GM18907 (cell line): ENCODE data around the gene PTPN1.
"Not testable (repeated sequence)": the region's sequence is repeated elsewhere in the genome, so short reads cannot be mapped to it uniquely, and the experiment has no call there.

Experiments
- ATAC-seq: cut with Tn5 transposase; IDR thresholded peaks from one replicate; pipeline ENCODE4 v1.9.1; 2021; ENCODE audit warnings: mild to moderate bottlenecking, moderate library complexity; ENCODE audit not compliant: unreplicated experiment

PTPN1 gene

DNA sequence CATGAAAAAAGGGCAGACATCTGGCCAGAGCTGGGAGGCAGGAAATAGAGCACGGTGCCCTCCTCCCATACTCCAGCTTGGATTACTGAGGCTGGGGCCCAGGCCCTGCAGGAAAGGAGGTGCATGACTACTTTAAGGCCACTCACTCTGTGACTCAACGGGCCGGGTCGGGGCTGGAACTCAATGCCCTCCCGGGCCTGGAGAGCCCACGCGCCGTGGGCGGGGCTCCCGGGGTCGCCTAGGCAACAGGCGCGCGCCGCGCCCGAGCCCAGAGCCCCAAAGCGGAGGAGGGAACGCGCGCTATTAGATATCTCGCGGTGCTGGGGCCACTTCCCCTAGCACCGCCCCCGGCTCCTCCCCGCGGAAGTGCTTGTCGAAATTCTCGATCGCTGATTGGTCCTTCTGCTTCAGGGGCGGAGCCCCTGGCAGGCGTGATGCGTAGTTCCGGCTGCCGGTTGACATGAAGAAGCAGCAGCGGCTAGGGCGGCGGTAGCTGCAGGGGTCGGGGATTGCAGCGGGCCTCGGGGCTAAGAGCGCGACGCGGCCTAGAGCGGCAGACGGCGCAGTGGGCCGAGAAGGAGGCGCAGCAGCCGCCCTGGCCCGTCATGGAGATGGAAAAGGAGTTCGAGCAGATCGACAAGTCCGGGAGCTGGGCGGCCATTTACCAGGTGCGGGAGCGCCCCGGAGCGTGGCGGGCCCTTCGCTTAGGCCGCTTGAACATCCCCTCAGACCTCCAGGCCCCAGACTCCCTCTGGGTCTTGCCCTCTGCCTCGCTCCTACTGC is at the start of gene PTPN1:
Gene PTPN1, plus strand, starts transcription at position 461 of the 783 bp plus-strand sequence. Its CDS starts 145 bp downstream, at position 606.
- peak; percentile 89 for ATAC-seq

- ATAC-seq = no peak
These were observed 49.4 kb upstream of the PTPN1 start for GRCh38 chr20:50460608-50461267.

GRCh38 chr20:50462093-50462690 is 48.0 kb upstream of the PTPN1 start:
- no peak for ATAC-seq

GRCh38 chr20:50464026-50464724 is 46.0 kb upstream of the PTPN1 start:
- no peak for ATAC-seq

DNA sequence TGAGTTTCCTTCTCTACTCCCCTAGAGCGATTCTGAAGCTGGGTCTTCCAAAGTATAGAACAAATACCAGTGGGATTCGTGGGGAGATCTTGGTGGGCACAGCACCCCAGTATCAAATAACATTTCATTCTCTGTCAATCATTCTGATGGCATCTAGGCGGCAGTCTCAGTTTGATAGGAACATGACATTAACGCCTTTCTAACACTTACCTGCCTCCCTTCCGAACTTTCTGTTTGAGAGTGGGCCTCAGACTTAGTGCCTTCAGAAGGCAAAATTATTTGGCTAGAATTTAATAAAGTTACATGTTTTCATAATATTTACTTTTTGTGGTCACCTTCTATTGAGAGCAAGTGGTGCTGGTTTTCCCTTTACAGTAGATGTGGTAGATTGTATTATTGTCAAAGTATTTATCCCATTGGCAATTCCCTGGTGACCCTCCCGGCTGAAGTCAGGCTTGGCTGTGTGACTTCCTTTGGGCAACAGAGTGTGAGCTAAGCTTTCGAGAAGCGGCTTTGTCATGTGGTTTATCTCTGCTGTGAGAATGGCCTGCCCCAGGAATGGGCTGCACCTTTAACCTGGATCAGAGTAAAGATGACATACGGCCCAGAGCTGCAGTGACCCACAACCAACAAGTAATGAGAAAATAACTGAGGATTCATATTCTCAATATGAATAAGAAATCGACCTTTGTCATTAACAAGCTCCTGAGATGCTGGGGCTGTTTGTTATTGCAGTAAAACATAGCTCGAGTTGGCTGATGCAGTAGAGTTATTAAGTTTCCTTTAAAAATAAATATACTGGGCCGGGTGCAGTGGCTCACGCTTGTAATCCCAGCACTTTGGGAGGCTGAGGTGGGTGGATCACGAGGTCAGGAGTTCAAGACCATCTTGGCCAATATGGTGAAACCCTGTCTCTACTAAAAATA is 45.2 kb upstream of the PTPN1 start:
- no peak for ATAC-seq

DNA sequence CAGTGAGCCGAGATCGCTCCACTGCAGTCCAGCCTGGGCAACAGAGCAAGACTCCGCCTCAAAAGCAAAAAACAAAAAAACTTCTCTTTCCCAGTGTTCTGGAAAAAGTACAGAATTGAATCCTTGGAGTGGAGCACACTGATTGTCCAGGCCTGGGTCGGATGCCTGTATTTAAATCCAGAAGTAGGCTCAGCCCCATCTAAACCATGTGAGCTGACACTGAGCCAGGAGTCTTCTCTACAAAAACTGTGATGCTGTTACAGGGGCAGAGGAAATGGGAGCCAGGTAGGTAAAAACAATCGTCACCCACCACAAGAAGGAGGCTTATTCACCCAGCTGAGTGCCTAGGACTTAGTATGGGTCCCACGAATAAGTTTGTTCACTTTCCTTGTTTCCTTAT is 43.0 kb upstream of the PTPN1 start:
- ATAC-seq = no peak

GRCh38 chr20:50467718-50468356 is 42.3 kb upstream of the PTPN1 start:
- no peak for ATAC-seq

DNA sequence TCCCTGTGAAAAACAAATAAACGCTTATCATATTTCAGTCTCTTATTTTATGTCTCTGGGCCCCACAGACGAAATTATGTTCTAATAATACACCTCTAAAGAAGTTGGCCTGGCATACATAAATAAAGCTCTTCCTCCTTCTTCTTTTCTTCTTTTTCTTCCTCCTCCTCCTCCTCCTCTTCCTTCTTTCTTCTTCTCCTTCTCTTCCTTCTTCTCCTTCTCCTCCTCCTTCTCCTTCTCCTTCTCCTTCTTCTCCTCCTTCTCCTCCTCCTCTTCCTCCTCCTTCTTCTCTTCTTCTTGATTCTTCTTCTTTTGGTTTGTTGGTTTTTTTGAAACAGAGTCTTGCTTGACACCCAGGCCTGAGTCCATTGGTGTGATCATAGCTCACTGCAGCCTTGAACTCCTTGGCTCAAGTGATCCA is 41.8 kb upstream of the PTPN1 start:
- no peak for ATAC-seq

- ATAC-seq = no peak
These were observed 40.9 kb upstream of the PTPN1 start for GRCh38 chr20:50469176-50469723.

DNA sequence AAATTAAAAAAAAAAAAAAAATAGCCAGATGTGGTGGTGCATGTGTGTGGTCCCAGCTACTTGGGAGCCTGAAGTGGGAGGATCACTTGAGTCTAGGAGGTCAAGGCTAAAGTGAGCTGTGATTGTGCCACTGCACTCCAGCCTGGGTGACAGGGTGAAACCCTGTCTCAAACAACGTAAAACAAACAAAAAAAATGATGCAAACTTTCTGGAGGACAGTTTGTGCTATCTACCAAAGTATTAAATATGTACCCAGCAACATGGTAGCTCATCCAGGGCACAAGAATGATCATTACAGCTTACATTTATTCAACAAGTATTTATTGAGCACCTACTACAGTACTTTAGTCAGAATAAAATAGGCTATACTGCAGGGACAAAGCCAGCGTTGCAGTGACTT is 40.4 kb upstream of the PTPN1 start:
- no peak for ATAC-seq

DNA sequence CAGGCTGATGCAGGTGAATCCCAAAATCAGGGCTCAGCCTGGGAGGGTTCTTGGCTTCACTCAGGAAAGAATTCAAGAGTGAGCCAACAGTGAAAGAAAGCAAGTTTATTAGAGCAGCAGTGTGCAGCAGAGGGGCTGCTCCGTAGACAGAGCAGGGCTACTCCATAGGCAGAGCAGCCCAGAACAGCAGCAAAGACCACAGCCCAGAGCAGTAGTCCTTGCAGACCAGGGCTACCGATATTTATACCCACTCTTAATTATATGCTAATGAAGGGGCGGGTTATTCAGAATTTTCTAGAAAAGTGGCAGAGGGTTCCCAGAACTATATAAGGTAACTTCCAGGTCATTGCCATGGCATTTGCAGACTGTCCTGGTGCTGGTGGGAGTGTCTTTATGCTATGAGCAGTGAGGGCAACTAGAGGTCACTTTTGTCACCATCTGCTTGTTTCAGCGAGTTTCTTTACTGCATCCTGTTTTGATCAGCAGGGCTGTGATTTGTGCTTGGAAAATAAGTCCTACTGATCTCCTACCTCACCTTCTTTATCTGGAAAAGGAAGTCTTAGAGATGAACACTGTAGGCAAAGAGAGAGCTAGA is 39.8 kb upstream of the PTPN1 start:
- no peak for ATAC-seq

DNA sequence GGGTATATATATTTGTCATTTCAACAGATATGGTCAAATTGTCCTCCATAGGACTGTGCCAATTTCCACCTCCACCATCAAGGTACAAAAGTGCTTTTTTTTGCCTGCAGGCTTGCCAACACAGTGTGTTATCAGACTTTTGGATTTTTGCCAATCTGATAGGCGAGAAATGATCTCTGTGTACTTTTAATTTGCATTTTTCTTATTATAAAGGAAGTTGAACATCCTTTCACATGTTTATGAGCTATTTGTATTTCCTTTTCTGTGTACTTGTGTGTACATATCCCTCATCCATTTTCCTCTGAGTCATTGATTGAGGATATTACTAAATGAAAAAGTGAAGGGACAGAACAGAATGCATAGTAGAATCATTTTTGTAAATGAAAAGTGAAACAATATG is 39.0 kb upstream of the PTPN1 start:
- ATAC-seq = no peak

DNA sequence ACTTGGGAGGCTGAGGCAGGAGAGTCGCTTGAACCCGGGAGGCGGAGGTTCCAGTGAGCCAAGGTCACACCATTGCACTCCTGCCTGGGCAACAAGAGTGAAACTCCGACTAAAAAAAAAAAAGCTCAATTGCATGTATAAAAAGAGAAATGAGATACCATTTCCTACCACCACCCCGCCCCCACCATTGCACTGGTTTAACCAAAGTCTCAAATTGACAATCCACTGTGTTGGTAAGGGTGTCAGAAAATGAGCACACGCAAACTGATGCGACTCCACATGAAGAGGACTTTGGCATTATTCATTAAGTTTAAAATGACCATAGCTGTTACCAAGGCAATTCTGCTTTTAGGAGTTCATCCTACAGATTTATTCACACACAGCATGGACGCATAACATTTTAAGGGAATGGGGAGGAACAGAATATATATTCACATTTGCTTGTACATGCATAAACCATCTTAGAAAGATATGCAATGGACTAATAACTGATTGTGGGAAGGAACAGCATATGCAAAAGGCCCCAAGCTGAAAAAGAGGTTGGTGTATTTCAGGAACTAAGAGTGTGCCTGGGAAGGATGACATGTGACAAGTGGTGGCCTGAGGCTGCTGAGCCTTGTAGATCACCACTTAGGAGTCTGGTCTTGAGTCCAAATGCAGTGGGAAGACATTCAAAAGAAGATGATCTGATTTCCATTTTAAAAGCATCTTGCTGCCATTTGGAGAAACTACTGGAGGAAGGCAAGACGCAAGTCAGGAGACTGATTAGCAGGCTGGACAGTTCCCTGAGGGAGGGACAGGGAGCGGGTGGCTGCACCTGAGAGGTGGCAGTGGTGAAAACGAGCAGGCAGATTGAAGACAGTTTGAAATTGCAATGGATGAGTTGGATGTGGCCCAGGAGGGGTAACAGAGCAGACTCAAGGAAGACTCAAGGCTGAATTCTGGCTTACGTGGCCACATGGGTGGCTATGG is 37.2 kb upstream of the PTPN1 start:
- no peak for ATAC-seq

- ATAC-seq = not testable (repeated sequence)
These were observed 35.8 kb upstream of the PTPN1 start for GRCh38 chr20:50474356-50474755.

- ATAC-seq = no peak
These were observed 34.4 kb upstream of the PTPN1 start for GRCh38 chr20:50475681-50476292.

DNA sequence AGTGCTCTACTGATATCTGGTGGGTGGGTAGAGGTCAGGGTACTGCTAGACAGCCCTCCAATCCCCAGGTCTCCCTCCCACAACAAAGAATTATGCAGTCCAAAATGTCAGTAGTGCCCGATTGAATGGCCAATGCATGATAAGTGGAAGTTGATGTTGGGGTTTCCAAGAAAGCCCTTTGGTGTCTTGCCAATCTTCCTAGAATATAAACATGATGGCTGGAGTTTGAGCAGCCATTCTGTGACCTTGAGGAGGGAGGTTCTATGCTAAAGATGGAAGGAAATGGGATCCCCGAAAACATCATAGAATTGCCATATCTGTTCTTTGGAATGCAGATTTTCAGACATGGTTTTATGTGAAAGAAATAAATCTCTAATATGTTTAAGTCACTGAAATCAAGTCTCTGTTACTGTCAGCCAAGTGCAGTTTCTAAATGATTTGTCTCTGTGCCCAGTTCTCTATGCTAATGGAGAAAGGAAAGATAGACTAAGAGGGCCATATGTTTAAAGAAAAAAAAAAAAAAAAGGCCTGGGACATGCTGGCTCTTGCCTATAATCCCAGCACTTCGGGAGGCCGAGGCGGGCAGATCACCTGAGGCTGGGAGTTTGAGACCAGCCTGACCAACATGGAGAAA is 32.8 kb upstream of the PTPN1 start:
- no peak for ATAC-seq
